CD4-positive, alpha-beta memory T cell (primary cell): ENCODE results near the gene RPL28. TPM values are rescaled to one million over a fixed set of nuclear protein-coding genes. Genes with fewer than 3 reads are reported as not detected.

Experiments used
- CTCF ChIA-PET: fragments of 350-600 bp; sonication (Branson Sonifier 250); formaldehyde crosslinking; loops from one replicate; lab custom pipeline; 2021; ENCODE audit warnings: inconsistent platforms; ENCODE audit not compliant: partially characterized antibody; lab: Charles Lee
- POLR2A ChIA-PET: fragments of 350-600 bp; sonication (Branson Sonifier 250); formaldehyde crosslinking; loops from one replicate; lab custom pipeline; 2021; ENCODE audit not compliant: partially characterized antibody; lab: Charles Lee
- DNase-seq, 5 donors: peaks; one replicate each; pipeline versions ENCODE4 v3.0.0 to v3.0.0-alpha.2; 2020 to 2022; ENCODE audit warnings: mixed read lengths in 1 of 5
- H3K27ac ChIP-seq: one replicate; pipeline ENCODE4 v1.7.0; 2013; ENCODE audit warnings: low read depth, low read length
- H3K27me3 ChIP-seq: 2 replicates; pipeline ENCODE4 v1.7.0; 2013; ENCODE audit warnings: mild to moderate bottlenecking, low read length, moderate library complexity; ENCODE audit not compliant: insufficient read depth
- H3K36me3 ChIP-seq: 2 replicates; pipeline ENCODE4 v1.7.0; 2013; ENCODE audit warnings: mild to moderate bottlenecking, low read length, moderate library complexity; ENCODE audit not compliant: insufficient read depth
- H3K4me1 ChIP-seq: 2 replicates; pipeline ENCODE4 v1.7.0; 2013; ENCODE audit warnings: mild to moderate bottlenecking, low read length, moderate library complexity; ENCODE audit not compliant: insufficient read depth
- H3K4me3 ChIP-seq, 2 donors: one replicate each; pipeline ENCODE4 v1.7.0; 2013; ENCODE audit warnings: low read length in 2 of 2, mild to moderate bottlenecking in 1 of 2
- H3K9me3 ChIP-seq, 2 donors: one replicate each; pipeline ENCODE4 v1.7.0; 2013; ENCODE audit warnings: low read length in 2 of 2, control low read depth in 1 of 2; ENCODE audit not compliant: control insufficient read depth in 1 of 2
- H3K27ac Mint-ChIP-seq, 7 donors: one replicate each; pipeline ENCODE4 v1.8.0; 2020 to 2021; ENCODE audit warnings: mixed read lengths in 7 of 7, mild to moderate bottlenecking in 6 of 7, inconsistent platforms in 3 of 7, moderate library complexity in 3 of 7
- H3K27me3 Mint-ChIP-seq, 2 donors: one replicate each; pipeline ENCODE4 v1.8.0; 2020 to 2021; ENCODE audit warnings: mixed read lengths in 2 of 2
- H3K36me3 Mint-ChIP-seq, 2 donors: one replicate each; pipeline ENCODE4 v1.8.0; 2020 to 2021; ENCODE audit warnings: mixed read lengths in 2 of 2, inconsistent platforms in 1 of 2, mild to moderate bottlenecking in 1 of 2
- H3K4me1 Mint-ChIP-seq, 4 donors: one replicate each; pipeline ENCODE4 v1.8.0; 2020 to 2021; ENCODE audit warnings: mixed read lengths in 4 of 4, mild to moderate bottlenecking in 1 of 4
- H3K4me3 Mint-ChIP-seq, 8 donors: one replicate each; pipeline ENCODE4 v1.8.0; 2020 to 2021; ENCODE audit warnings: mixed read lengths in 8 of 8, mild to moderate bottlenecking in 7 of 8, moderate library complexity in 6 of 8, inconsistent platforms in 3 of 8
- H3K9me3 Mint-ChIP-seq, 8 donors: one replicate each; pipeline ENCODE4 v1.8.0; 2020 to 2021; ENCODE audit warnings: mixed read lengths in 8 of 8, mild to moderate bottlenecking in 5 of 8, inconsistent platforms in 3 of 8, moderate library complexity in 1 of 8
- intact Hi-C: fragments of 100-400 bp; cut with micrococcal nuclease; formaldehyde crosslinking; loops from one replicate; pipeline ENCODE4 v1.15.1; 2023
- polyA plus RNA-seq, 2 donors: library from polyadenylated mRNA; unstranded; fragments of 300-500 nt; fragmentation: Illumina TruSeq; gene quantifications; one replicate each; pipeline ENCODE4 v1.2.3, GENCODE V29; 2021
- total RNA-seq, 2 experiments: library from RNA; stranded (reverse); gene quantifications; one replicate each; pipeline ENCODE4 v1.2.3, GENCODE V29; 2021

Gene RPL28
- total and polyA plus RNA-seq, 4 experiments from 2014 or later: 257 to 3,159 (median 1,960) TPM

DNA sequence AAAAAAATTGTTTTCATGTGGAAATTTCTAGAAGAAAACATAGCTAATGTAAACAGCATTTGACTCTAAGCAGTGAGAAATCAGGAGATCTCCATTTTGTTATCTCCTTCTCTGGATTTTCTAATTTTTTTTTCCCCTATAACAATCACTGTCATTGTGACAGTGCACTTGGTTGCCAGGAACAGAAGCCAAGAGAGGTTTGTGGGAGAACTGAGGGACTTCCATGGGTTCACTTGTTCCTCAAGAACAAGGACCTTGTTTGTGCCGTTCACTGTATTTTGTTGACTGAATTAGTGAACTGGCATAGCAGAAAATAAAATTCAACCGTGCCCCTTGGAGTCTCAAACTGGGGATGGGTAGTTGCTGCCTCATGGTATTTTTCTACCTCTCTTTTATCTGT is 40.3 kb downstream of the RPL28 start:
- Mint-ChIP-seq H3K4me3 (no peak overlapping the region), H3K27me3 (peaks cover 7 to 19% of the 10 kb centered on the region in 2 donors), H3K9me3 (peaks cover 0 to 3% (median 0%) of the 10 kb centered on the region in 8 donors), H3K36me3 (peaks cover 0 to 1% of the 10 kb centered on the region in 2 donors), H3K4me1 (peaks cover 5 to 11% (median 7%) of the 10 kb centered on the region in 4 donors), H3K27ac (no peak overlapping the region)
- no peak overlapping the region for H3K4me3 ChIP-seq
- ChIA-PET POLR2A (no interaction called here), CTCF (interaction anchor here (0.6 to 1.2 kb wide), 2 partner anchors 134 to 296 kb away, joined by 3 read pairs; no protein-coding TSS in a partner anchor)
- peaks cover 13% of the 10 kb centered on the region for H3K4me1 ChIP-seq
- H3K27ac ChIP-seq: no peak overlapping the region
- H3K36me3 ChIP-seq: no peaks in the 10 kb centered on the region
- DNase-seq: no peak
- H3K9me3 ChIP-seq: no peaks in the 10 kb centered on the region
- intact Hi-C loops: no loop called here
- H3K27me3 ChIP-seq: no peaks in the 10 kb centered on the region

DNA sequence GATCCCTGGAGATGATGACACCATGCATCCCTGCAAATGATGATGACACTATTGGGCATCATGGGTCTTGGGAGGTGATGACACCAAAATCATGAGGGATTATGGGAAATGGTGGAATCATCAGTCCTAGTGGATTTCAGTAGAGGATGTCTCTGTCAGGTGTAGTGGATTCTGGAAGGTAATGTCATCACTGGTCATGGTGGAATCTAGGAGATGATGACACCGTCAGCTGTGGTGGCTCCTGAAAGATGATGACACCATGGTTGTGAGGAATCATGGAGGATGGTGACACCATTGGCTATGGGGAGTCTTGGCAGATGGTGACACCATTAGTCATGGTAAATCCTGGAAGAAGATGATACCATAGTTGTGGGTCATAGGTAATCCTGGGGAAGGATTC is 45.5 kb downstream of the RPL28 start:
- Mint-ChIP-seq H3K4me3 (no peak overlapping the region), H3K27me3 (peaks cover 18 to 30% of the 10 kb centered on the region in 2 donors)

DNA sequence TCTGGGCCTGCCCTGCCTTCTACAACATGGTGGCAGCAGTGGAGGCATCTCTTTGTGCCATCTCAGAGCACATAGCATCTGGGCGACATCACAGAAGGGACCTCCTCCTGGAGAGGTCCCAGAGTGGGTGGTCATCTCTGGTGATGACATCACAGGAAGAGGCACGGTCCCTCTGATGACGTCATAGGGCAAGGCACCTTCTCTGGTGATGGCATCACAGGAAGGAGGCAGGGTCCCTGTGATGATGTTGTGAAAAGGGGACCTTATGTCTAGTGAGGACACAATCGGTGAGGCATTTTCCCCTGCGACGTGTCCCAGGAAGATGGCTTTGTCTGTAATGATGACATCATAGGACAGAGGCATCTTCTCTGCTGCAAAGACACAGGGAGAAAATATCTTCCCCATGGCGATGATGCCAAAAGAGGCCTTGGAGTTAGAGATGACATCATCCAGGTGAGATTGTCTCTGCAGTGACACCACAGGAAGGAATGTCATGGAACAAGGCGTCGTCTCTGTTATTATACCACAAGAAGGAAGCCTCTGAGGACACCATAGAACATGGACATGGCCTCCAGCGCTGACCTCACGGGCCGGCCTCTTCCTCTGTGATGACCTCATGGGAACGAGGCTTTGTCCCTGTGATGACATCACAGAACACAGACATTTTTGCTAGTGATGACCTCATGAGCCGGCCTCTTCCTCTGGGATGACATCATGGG is 46.7 kb downstream of the RPL28 start:
- ChIA-PET POLR2A (no interaction called here), CTCF (no interaction called here)
- H3K9me3 Mint-ChIP-seq: peaks cover 0 to 3% (median 0%) of the 10 kb centered on the region in 8 donors
- H3K4me3 Mint-ChIP-seq: no peak overlapping the region
- H3K9me3 ChIP-seq: no peaks in the 10 kb centered on the region
- H3K4me1 Mint-ChIP-seq: peaks cover 0 to 2% (median under 1%) of the 10 kb centered on the region in 4 donors
- peaks cover 6% of the 10 kb centered on the region for H3K27me3 ChIP-seq
- no peak overlapping the region for H3K27ac ChIP-seq
- no peaks in the 10 kb centered on the region for H3K36me3 ChIP-seq
- no peak overlapping the region for H3K4me3 ChIP-seq
- H3K4me1 ChIP-seq: no peaks in the 10 kb centered on the region
- no peak for DNase-seq
- H3K36me3 Mint-ChIP-seq: peaks cover 0 to 6% of the 10 kb centered on the region in 2 donors
- H3K27ac Mint-ChIP-seq: no peak overlapping the region
- intact Hi-C loops: no loop called here
- H3K27me3 Mint-ChIP-seq: peaks cover 27 to 40% of the 10 kb centered on the region in 2 donors

More for the DNA sequence above, 45.5 kb downstream of the RPL28 start:
- no peaks in the 10 kb centered on the region for H3K4me1 ChIP-seq
- H3K36me3 ChIP-seq: no peaks in the 10 kb centered on the region
- no peak overlapping the region for H3K4me3 ChIP-seq
- ChIA-PET POLR2A (no interaction called here), CTCF (no interaction called here)
- H3K27ac ChIP-seq: no peak overlapping the region
- peaks cover 0 to 6% of the 10 kb centered on the region in 2 donors for H3K36me3 Mint-ChIP-seq
- H3K27ac Mint-ChIP-seq: no peak overlapping the region
- peaks cover 0 to 3% (median 0%) of the 10 kb centered on the region in 8 donors for H3K9me3 Mint-ChIP-seq
- peaks cover 0 to 2% (median under 1%) of the 10 kb centered on the region in 4 donors for H3K4me1 Mint-ChIP-seq
- intact Hi-C loops: no loop called here
- H3K9me3 ChIP-seq: no peaks in the 10 kb centered on the region
- H3K27me3 ChIP-seq: peaks cover 6% of the 10 kb centered on the region
- DNase-seq: no peak

DNA sequence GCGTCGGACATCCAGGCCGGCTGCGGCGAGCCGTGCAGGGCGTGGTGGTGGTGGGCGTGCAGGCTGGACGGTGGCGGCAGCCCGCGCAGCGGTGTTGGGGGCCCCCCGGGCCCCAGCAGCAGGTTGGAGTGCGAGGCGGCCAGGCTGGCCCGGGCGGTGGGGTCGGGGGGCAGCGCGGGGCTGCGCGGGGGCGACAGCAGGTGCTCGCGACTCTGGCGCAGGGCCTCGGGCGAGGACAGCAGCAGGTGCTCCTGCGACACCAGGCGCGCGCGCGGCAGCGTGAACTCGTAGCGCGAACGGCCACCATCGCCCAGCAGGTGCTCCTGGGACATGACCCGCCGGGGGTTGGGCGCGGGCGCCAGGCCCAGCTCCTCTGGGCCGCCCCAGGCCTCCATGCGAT is 47.6 kb downstream of the RPL28 start:
- CTCF ChIA-PET: no interaction called here
- Mint-ChIP-seq H3K36me3 (peaks cover 0 to 6% of the 10 kb centered on the region in 2 donors), H3K4me3 (no peak overlapping the region), H3K9me3 (peaks cover 0 to 3% (median 0%) of the 10 kb centered on the region in 8 donors), H3K4me1 (peaks cover 0 to 2% (median under 1%) of the 10 kb centered on the region in 4 donors), H3K27ac (no peak overlapping the region), H3K27me3 (peaks cover 28 to 40% of the 10 kb centered on the region in 2 donors)
- no peak overlapping the region for H3K4me3 ChIP-seq
- H3K27ac ChIP-seq: no peak overlapping the region
- no peaks in the 10 kb centered on the region for H3K36me3 ChIP-seq
- POLR2A ChIA-PET: no interaction called here
- no peaks in the 10 kb centered on the region for H3K9me3 ChIP-seq
- H3K27me3 ChIP-seq: peaks cover 9% of the 10 kb centered on the region
- intact Hi-C loops: no loop called here
- no peak for DNase-seq
- H3K4me1 ChIP-seq: no peaks in the 10 kb centered on the region

DNA sequence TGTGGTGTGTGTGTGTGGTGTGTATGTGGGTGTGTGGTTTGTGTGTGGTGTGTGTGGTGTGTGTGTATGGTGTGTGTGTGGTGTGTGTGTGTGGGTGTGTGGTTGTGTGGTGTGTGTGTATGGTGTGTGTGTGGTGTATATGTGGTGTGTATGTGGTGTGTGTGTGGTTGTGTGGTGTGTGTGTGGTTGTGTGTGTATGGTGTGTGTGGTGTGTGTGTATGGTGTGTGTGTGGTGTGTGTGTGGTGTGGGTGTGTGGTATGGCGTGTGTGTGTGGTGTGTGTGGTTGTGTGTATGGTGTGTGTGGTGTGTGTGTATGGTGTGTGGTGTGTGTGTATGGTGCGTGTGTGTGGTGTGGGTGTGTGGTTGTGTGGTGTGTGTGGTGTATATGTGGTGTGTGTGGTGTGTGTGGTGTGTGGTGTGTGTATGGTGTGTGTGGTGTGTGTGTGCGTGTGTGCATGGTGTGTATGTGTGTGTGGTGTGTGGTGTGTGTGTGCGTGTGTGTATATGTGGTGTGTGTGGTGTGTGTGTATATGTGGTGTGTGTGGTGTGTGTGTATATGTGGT is 48.7 kb downstream of the RPL28 start:
- no peaks in the 10 kb centered on the region for H3K36me3 ChIP-seq
- H3K4me1 Mint-ChIP-seq: peaks cover 0 to 2% (median under 1%) of the 10 kb centered on the region in 4 donors
- peaks cover 0 to 3% (median 0%) of the 10 kb centered on the region in 8 donors for H3K9me3 Mint-ChIP-seq
- H3K4me3 Mint-ChIP-seq: no peak overlapping the region
- H3K4me3 ChIP-seq: no peak overlapping the region
- peaks cover 0 to 12% of the 10 kb centered on the region in 2 donors for H3K36me3 Mint-ChIP-seq
- H3K4me1 ChIP-seq: no peaks in the 10 kb centered on the region
- peaks cover 21% of the 10 kb centered on the region for H3K27me3 ChIP-seq
- H3K27ac ChIP-seq: no peak overlapping the region
- peaks cover 32 to 43% of the 10 kb centered on the region in 2 donors for H3K27me3 Mint-ChIP-seq
- intact Hi-C loops: no loop called here
- no peak for DNase-seq
- no peak overlapping the region for H3K27ac Mint-ChIP-seq
- ChIA-PET CTCF (no interaction called here), POLR2A (no interaction called here)
- no peaks in the 10 kb centered on the region for H3K9me3 ChIP-seq

DNA sequence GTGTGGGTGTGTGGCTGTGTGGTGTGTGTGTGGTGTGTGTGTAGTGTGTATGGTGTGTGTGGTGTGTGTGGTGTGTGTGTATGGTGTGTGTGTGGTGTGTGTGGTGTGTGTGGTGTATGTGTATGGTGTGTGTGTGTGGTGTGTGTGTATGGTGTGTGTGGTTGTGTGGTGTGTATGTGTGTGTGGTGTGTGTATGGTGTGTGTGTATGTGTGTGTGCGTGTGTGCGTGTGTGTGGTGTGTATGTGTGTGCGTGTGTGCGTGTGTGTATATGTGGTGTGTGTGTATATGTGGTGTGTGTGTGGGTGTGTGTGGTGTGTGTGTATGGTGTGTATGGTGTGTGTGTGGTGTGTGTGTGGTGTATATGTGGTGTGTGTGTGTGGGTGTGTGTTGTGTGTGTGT is 49.3 kb downstream of the RPL28 start:
- Mint-ChIP-seq H3K27ac (no peak overlapping the region), H3K4me3 (no peak overlapping the region), H3K27me3 (peaks cover 36 to 47% of the 10 kb centered on the region in 2 donors), H3K36me3 (peaks cover 0 to 12% of the 10 kb centered on the region in 2 donors), H3K9me3 (peaks cover 0 to 3% (median 0%) of the 10 kb centered on the region in 8 donors), H3K4me1 (peaks cover 0 to 4% (median 3%) of the 10 kb centered on the region in 4 donors)
- no peak for DNase-seq
- ChIA-PET POLR2A (no interaction called here), CTCF (no interaction called here)
- Histone ChIP-seq H3K4me1 (no peaks in the 10 kb centered on the region), H3K27ac (no peak overlapping the region), H3K4me3 (no peak overlapping the region), H3K36me3 (no peaks in the 10 kb centered on the region), H3K27me3 (peaks cover 23% of the 10 kb centered on the region), H3K9me3 (no peaks in the 10 kb centered on the region)
- intact Hi-C loops: no loop called here

DNA sequence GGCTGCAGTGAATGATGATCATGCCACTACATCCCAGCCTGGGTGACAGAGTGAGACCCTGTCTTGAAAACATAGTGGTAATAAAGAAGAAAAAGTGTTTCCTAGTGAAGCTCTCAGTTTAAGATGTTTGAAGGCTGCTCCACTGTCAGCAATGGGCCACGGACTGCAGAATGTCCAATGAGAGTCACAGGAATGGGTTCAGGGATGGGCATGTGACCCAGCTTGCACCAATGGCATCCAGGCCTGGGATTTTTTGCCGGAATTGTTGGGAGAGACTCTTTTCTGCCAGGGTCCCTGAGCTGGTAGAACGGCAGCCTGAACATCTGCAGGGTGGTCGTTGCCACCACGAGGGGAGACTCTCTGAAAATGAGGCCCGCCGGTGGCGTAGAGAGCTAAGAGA is 51.1 kb downstream of the RPL28 start:
- H3K36me3 ChIP-seq: no peaks in the 10 kb centered on the region
- Mint-ChIP-seq H3K27me3 (peaks cover 40 to 47% of the 10 kb centered on the region in 2 donors), H3K4me3 (no peak overlapping the region), H3K4me1 (peaks cover 11 to 17% (median 13%) of the 10 kb centered on the region in 4 donors), H3K27ac (no peak overlapping the region), H3K36me3 (peaks cover 0 to 6% of the 10 kb centered on the region in 2 donors), H3K9me3 (peaks cover 0 to 2% (median 0%) of the 10 kb centered on the region in 8 donors)
- H3K27ac ChIP-seq: no peak overlapping the region
- DNase-seq: no peak
- ChIA-PET CTCF (interaction anchor here (1.0 to 1.3 kb wide), 3 partner anchors 31 to 135 kb away, joined by 3 read pairs; no protein-coding TSS in a partner anchor), POLR2A (interaction anchor here (0.6 kb wide), 1 partner anchor 161 kb away, joined by 3 read pairs; no protein-coding TSS in a partner anchor)
- intact Hi-C loops: no loop called here
- no peak overlapping the region for H3K4me3 ChIP-seq
- no peaks in the 10 kb centered on the region for H3K9me3 ChIP-seq
- H3K27me3 ChIP-seq: peaks cover 40% of the 10 kb centered on the region
- peaks cover 17% of the 10 kb centered on the region for H3K4me1 ChIP-seq
